ENCODE measurements around the gene PLPPR3.
A peak's percentile ranks its signal among the peaks of the same experiment; 100 is the strongest.

PLPPR3 gene

GRCh38 chr19:798415-799075 lies 23.2 kb downstream of the PLPPR3 start:
- Histone ChIP-seq H3K9me3 (ENCODE audit: insufficient read depth, low read length) (no peaks in the 10 kb centered on the region), H3K27me3 (ENCODE audit: low read length) (no peaks in the 10 kb centered on the region), H3K4me3 (ENCODE audit: insufficient read depth, low read length, poor library complexity, severe bottlenecking) (peak overlapping the region; percentile 74), H3K4me2 (ENCODE audit: low read depth, low read length, poor library complexity, severe bottlenecking) (peak overlapping the region; percentile 78), H3F3A (ENCODE audit: insufficient read depth) (no peaks in the 10 kb centered on the region), H3K27ac (ENCODE audit: low read depth, low read length) (peak overlapping the region; percentile 90), H3K9me2 (replicated peaks; ENCODE audit: insufficient read depth, low read length) (no peaks in the 10 kb centered on the region), H3K9ac (ENCODE audit: low read length) (peak overlapping the region; percentile 98), H3K79me2 (ENCODE audit: insufficient read depth, low read length) (peaks cover 57% of the 10 kb centered on the region), H3K36me3 (ENCODE audit: low read length) (peaks cover 8% of the 10 kb centered on the region; the same call in 1 of the 2 replicates), H2AFZ (ENCODE audit: low read depth, low read length, severe bottlenecking) (no peak overlapping the region), H4K20me1 (ENCODE audit: low read depth, low read length) (peaks cover 34% of the 10 kb centered on the region)
- no peak for TF ChIP-seq CTCF (IDR thresholded peaks at IDR 0.05; ENCODE audit: insufficient read depth, low read length, poor library complexity, severe bottlenecking)
- no peak for TF ChIP-seq EZH2phosphoT487 (conservative IDR thresholded peaks at IDR 0.05; ENCODE audit: low read length)

GRCh38 chr19:797528-798414 lies 24.0 kb downstream of the PLPPR3 start:
- H2AFZ ChIP-seq (ENCODE audit: low read depth, low read length, severe bottlenecking), result no peak overlapping the region
- H3K9ac ChIP-seq (ENCODE audit: low read length), result peak overlapping the region; percentile 98
- peaks cover 49% of the 10 kb centered on the region for H3K79me2 ChIP-seq (ENCODE audit: insufficient read depth, low read length)
- peak overlapping the region; percentile 78 for H3K4me2 ChIP-seq (ENCODE audit: low read depth, low read length, poor library complexity, severe bottlenecking)
- H3K27ac ChIP-seq (ENCODE audit: low read depth, low read length), result peak overlapping the region; percentile 90
- H3K9me3 ChIP-seq (ENCODE audit: insufficient read depth, low read length), result no peaks in the 10 kb centered on the region
- no peaks in the 10 kb centered on the region for H3K27me3 ChIP-seq (ENCODE audit: low read length)
- peaks cover 8% of the 10 kb centered on the region; the same call in 1 of the 2 replicates for H3K36me3 ChIP-seq (ENCODE audit: low read length)
- H3K4me3 ChIP-seq (ENCODE audit: insufficient read depth, low read length, poor library complexity, severe bottlenecking), result peak overlapping the region; percentile 74
- H3K9me2 ChIP-seq (replicated peaks; ENCODE audit: insufficient read depth, low read length), result no peaks in the 10 kb centered on the region
- no peak for TF ChIP-seq EZH2phosphoT487 (conservative IDR thresholded peaks at IDR 0.05; ENCODE audit: low read length)
- TF ChIP-seq CTCF (IDR thresholded peaks at IDR 0.05; ENCODE audit: insufficient read depth, low read length, poor library complexity, severe bottlenecking), result no peak
- H3F3A ChIP-seq (ENCODE audit: insufficient read depth), result no peaks in the 10 kb centered on the region
- H4K20me1 ChIP-seq (ENCODE audit: low read depth, low read length), result peaks cover 32% of the 10 kb centered on the region

- H3K27me3 ChIP-seq (ENCODE audit: low read length), result no peaks in the 10 kb centered on the region
- H3K4me2 ChIP-seq (ENCODE audit: low read depth, low read length, poor library complexity, severe bottlenecking), result peak within 1 kb of the TSS; percentile 78
- no peak for TF ChIP-seq CTCF (IDR thresholded peaks at IDR 0.05; ENCODE audit: insufficient read depth, low read length, poor library complexity, severe bottlenecking)
- no peak for TF ChIP-seq EZH2phosphoT487 (conservative IDR thresholded peaks at IDR 0.05; ENCODE audit: low read length)
- H3K79me2 ChIP-seq (ENCODE audit: insufficient read depth, low read length), result peaks cover 41% of the 10 kb centered on the region
- H3K4me3 ChIP-seq (ENCODE audit: insufficient read depth, low read length, poor library complexity, severe bottlenecking), result peak within 1 kb of the TSS; percentile 74
- no peaks in the 10 kb centered on the region for H3K9me2 ChIP-seq (replicated peaks; ENCODE audit: insufficient read depth, low read length)
- H4K20me1 ChIP-seq (ENCODE audit: low read depth, low read length), result peaks cover 23% of the 10 kb centered on the region
- H3F3A ChIP-seq (ENCODE audit: insufficient read depth), result no peaks in the 10 kb centered on the region
- peak within 1 kb of the TSS; percentile 90 for H3K27ac ChIP-seq (ENCODE audit: low read depth, low read length)
- no peaks in the 10 kb centered on the region for H3K9me3 ChIP-seq (ENCODE audit: insufficient read depth, low read length)
- peaks cover 8% of the 10 kb centered on the region; the same call in 1 of the 2 replicates for H3K36me3 ChIP-seq (ENCODE audit: low read length)
- H3K9ac ChIP-seq (ENCODE audit: low read length), result peak within 1 kb of the TSS; percentile 98
- peak within 1 kb of the TSS; percentile 90 for H2AFZ ChIP-seq (ENCODE audit: low read depth, low read length, severe bottlenecking)
Measured at GRCh38 chr19:796692-797527, 24.8 kb downstream of the PLPPR3 start, which contains the start of gene PTBP1. Gene PTBP1, plus strand, starts transcription at chr19:797452. Its CDS starts 46 bp downstream, at chr19:797498.

All from SU-DHL-6 (cell line).